Measurements from ENCODE around the gene CT45A7.
"Not testable (repeated sequence)": the region's sequence is repeated elsewhere in the genome, so short reads cannot be mapped to it uniquely, and the experiment has no call there.

Gene CT45A7

GRCh38 chrX:135837180-135837579 is at the start of gene CT45A7:
Gene CT45A7 (minus strand): TSS chrX:135837280. CDS start chrX:135833533, 3,747 bp downstream.
- not testable (repeated sequence) for DNase-seq

- DNase-seq, result not testable (repeated sequence)
These were observed 45.7 kb upstream of the CT45A7 start for GRCh38 chrX:135882741-135883140.

GRCh38 chrX:135871712-135872111 is 34.6 kb upstream of the CT45A7 start, which contains the start of gene CT45A9:
Gene CT45A9 (minus strand): TSS chrX:135871812. CDS start chrX:135868061, 3,751 bp downstream.
- DNase-seq, result not testable (repeated sequence)

GRCh38 chrX:135854438-135854837 is 17.4 kb upstream of the CT45A7 start, which contains the start of gene CT45A8:
Gene CT45A8 (minus strand): TSS chrX:135854538. CDS start chrX:135850783, 3,755 bp downstream.
- not testable (repeated sequence) for DNase-seq

- not testable (repeated sequence) for DNase-seq
These were observed 17.2 kb downstream of the CT45A7 start, which contains the start of gene CT45A2 for GRCh38 chrX:135819912-135820311. Gene CT45A2 (minus strand): TSS chrX:135820012. CDS start chrX:135816265, 3,747 bp downstream.

GRCh38 chrX:135802687-135803086 is 34.4 kb downstream of the CT45A7 start, which contains the start of gene CT45A6:
Gene CT45A6 (minus strand): TSS chrX:135802787. CDS start chrX:135798993, 3,794 bp downstream.
- not testable (repeated sequence) for DNase-seq

GRCh38 chrX:135785403-135785802 is 51.7 kb downstream of the CT45A7 start, which contains the start of gene CT45A5:
Gene CT45A5 (minus strand): TSS chrX:135785503. CDS start chrX:135781729, 3,774 bp downstream.
- not testable (repeated sequence) for DNase-seq
